Eye (tissue), 1 donor: ENCODE results near the gene PITPNC1.
A peak's percentile ranks its signal among the peaks of the same experiment; 100 is the strongest.
"Not testable (repeated sequence)": the region's sequence is repeated elsewhere in the genome, so short reads cannot be mapped to it uniquely, and the experiment has no call there.

Source experiments
- DNase-seq: peaks from one replicate; pipeline ENCODE4 v3.0.0-alpha.2; 2015

The PITPNC1 gene

DNA sequence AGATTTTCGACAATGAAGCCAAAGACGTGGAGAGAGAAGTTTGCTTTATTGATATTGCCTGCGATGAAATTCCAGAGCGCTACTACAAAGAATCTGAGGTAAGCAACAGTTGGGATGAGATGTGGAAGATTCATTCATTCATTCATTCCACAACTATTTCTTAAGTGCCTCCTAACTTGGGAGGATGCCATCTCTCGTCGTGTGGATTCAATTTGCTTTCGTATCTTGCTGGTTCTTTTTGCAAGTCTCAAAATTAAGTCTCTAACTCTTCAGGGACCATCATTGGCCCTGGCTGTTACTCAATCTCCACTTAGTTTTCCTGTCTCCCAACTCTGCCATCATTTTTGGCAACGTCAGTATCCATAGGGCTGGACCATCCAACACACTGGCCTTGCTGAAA lies 255.1 kb downstream of the PITPNC1 start:
- DNase-seq: no peak

GRCh38 chr17:67633751-67634211 lies 256.7 kb downstream of the PITPNC1 start:
- DNase-seq: no peak

GRCh38 chr17:67635681-67636080 lies 258.6 kb downstream of the PITPNC1 start:
- DNase-seq: no peak

GRCh38 chr17:67636312-67636711 lies 259.2 kb downstream of the PITPNC1 start:
- DNase-seq: no peak

GRCh38 chr17:67636834-67637520 lies 259.9 kb downstream of the PITPNC1 start:
- no peak for DNase-seq

GRCh38 chr17:67637901-67638641 lies 261.0 kb downstream of the PITPNC1 start:
- no peak for DNase-seq

- no peak for DNase-seq
These were observed 261.8 kb downstream of the PITPNC1 start for GRCh38 chr17:67638871-67639270.

GRCh38 chr17:67639555-67639954 lies 262.5 kb downstream of the PITPNC1 start:
- no peak for DNase-seq

DNA sequence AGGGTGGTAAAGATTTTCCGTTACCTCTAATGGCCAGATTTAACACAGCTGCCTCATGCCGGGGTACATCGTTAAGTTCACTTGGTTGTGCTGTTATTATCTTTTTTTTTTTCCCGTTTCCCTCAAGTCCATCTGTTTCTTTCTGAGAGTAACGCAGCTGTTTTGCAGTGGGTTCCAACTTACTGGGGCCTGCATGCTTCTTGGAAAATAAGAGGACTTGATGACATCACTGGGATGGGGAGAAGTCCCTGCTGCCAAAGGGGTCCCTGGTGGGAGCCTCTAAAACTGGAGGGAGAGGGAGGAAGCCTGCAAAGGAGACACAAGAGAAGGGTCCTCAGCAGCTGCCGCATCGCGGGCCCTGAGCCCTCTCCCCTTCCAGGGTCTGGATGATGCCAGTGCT lies 262.9 kb downstream of the PITPNC1 start:
- peak; percentile 46 for DNase-seq

- no peak for DNase-seq
These were observed 265.4 kb downstream of the PITPNC1 start for GRCh38 chr17:67642488-67642887.

- no peak for DNase-seq
These were observed 267.0 kb downstream of the PITPNC1 start for GRCh38 chr17:67644061-67644460.

GRCh38 chr17:67645195-67645594 lies 268.1 kb downstream of the PITPNC1 start:
- DNase-seq: not testable (repeated sequence)

GRCh38 chr17:67646472-67646871 lies 269.4 kb downstream of the PITPNC1 start:
- no peak for DNase-seq

DNA sequence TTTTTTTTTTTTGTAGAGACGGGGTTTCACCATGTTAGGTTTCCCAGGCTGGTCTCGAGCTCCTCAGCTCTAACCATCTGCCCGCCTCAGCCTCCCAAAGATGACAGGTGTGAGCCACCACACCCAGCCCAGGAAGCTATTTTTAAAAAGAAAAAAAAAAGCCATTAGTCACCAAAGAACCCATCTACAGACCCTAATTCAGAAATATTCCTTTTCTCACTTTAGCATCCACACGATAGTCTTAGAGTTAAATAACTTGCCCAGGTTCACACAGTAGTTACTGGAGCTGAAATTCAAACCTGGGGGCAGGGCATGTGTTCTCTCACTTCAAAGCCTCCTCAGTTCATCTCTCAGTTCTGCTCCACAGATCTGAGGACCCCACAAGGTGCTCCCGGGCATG lies 270.4 kb downstream of the PITPNC1 start:
- no peak for DNase-seq

DNA sequence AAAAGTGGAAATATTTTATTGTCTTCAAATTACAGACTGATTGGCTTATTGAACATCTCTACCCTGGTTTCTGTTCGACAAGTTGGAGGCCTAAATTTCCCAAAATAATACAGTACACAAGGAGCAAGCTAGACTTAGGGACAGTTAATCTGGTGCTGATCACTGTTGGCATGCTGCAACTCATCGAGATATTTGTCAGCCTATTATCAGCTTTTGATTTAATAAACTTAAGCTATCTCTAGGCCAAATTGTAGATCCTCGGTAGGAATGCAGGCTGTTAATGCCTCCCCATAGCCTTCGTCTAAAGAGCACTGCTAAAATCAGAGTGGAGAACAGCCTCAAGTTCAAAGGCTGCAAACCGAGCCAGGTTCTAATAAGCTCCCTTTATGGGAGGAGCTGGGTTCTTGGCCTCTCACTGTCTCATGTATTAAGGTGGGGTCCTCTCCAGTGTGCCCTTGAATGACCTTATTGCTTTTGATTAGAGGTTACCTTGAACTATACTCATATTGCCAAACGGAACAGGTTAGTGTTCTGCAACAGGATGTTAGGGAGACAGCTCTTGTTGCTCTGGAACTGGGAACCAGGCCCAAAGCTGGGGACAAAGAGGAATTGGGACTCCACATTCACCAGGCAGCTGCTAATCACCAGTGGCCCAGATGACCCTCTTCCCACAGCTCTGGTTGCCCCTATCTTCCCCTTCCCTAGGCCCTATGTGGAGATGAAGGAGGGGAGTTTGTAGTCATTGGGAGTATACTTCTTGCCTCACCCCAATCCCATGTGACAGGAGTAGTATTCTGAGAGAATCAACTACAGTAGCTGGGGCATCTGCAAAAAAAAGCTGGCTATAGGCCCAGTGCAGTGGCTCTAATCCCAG lies 271.2 kb downstream of the PITPNC1 start:
- DNase-seq: no peak

DNA sequence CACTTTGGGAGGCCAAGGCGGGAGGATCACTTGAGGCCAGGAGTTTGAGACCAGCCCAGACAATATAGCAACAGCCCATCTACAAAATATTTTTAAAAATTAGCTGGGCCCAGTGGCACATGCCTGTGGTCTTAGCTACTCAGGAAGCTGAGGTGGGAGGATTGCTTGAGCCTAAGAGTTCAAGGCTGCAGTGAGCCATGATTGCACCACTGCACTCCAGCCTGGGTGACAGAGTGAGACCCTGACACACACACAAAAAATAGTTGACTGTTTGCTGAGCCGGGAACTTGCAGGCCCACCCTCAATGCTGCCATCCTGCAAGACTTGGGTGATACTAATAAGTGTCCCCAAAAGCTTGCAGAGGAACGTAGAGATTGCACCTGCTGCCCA lies 271.8 kb downstream of the PITPNC1 start:
- not testable (repeated sequence) for DNase-seq

GRCh38 chr17:67649891-67650290 lies 272.8 kb downstream of the PITPNC1 start:
- DNase-seq: no peak

DNA sequence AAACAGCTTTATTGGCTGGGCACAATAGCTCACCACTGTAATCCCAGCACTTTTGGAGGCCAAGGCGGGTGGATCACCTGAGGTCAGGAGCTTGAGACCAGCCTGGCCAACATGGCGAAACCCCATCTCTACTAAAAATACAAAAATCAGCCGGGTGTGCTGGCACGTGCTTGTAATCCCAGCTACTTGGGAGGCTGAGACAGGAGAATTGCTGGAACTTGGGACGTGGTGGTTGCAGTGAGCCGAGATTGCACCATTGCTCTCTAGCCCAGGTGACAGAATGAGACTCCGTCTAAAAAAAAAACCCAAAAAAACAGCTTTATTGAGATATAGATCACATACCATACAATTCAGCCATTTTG lies 274.1 kb downstream of the PITPNC1 start:
- DNase-seq: not testable (repeated sequence)

GRCh38 chr17:67652433-67652832 lies 275.4 kb downstream of the PITPNC1 start:
- no peak for DNase-seq

DNA sequence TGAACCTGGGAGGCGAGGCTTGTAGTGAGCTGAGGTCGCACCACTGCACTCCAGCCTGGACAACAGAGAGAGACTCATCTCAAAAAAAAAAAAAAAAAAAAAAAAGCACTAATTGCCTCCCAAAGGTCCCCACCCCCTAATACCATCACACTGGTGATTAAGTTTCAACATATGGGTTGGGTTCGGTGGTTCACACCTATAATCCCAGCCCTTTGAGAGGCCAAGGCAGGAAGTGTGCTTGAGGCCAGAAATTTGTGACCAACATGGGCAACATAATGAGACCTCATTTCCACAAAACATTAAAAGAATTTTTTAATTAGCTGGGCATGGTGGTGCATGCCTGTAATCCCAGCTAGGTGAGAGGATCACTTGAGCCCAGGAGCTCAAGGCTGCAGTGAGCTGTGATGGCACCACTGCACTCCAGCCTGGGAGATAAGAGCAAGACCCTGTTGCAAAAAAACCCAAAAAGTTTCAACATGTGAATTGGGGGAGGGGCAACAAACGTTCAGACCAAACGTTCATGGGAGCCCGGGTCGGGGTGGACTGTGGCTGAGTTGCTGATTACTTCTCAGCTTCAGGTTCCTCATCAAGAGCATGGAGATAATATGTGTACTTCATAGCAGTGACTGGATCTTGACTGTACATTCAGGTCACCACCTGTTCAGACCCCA lies 278.5 kb downstream of the PITPNC1 start:
- DNase-seq: no peak

GRCh38 chr17:67656494-67657203 lies 279.6 kb downstream of the PITPNC1 start:
- DNase-seq: no peak

GRCh38 chr17:67657596-67657995 lies 280.5 kb downstream of the PITPNC1 start:
- DNase-seq: no peak
